T-cell (primary cell): ENCODE data around the gene DCTPP1. TPM values are rescaled to one million over a fixed set of nuclear protein-coding genes. Genes with fewer than 3 reads are reported as not detected.
A peak's percentile ranks its signal among the peaks of the same experiment; 100 is the strongest.

Experiments used
- ATAC-seq, 4 experiments: fragments of 200-7000 bp in 3 of 4; fragments of 150-1000 bp in 1 of 4; cut with Tn5 transposase; replicated peaks in 1 of 4; 1 replicate in 3 of 4; 2 replicates in 1 of 4; pipeline ENCODE4 v1.10.0; 2021; ENCODE audit warnings: moderate library complexity in 3 of 4, mild to moderate bottlenecking in 2 of 4, moderate number of reproducible peaks in 1 of 4
- CTCF ChIA-PET, 2 donors: fragments of 300-600 bp; sonication (Branson Sonifier 250); formaldehyde crosslinking; loops; one replicate each; lab custom pipeline; 2022; ENCODE audit warnings: antibody characterized with exemption in 2 of 2; lab: Charles Lee
- POLR2A ChIA-PET, 2 donors: fragments of 300-600 bp; sonication (Branson Sonifier 250); formaldehyde crosslinking; loops; one replicate each; lab custom pipeline; 2022; ENCODE audit warnings: antibody characterized with exemption in 2 of 2; lab: Charles Lee
- DNase-seq, 35 experiments: peaks; one replicate each; pipeline versions ENCODE4 v3.0.0 to v3.0.0-alpha.2; 2013 to 2023
- H3K27ac ChIP-seq: one replicate; pipeline ENCODE4 v1.5.1; 2013; ENCODE audit warnings: low read length
- H3K27me3 ChIP-seq, 2 experiments: replicated peaks in 1 of 2; 1 replicate in 1 of 2; 2 replicates in 1 of 2; pipeline versions ENCODE4 v1.6.1 to v1.7.0; 2013; ENCODE audit warnings: low read length in 1 of 2, mixed read lengths in 1 of 2; ENCODE audit not compliant: control insufficient read depth in 2 of 2, insufficient read depth in 2 of 2; ENCODE audit errors: extremely low read depth in 1 of 2
- H3K36me3 ChIP-seq, 2 donors: 1 replicate in 1 of 2; 2 replicates in 1 of 2; pipeline versions ENCODE4 v1.6.1 to v1.7.0; 2013; ENCODE audit warnings: low read length in 1 of 2; ENCODE audit not compliant: control insufficient read depth in 2 of 2, insufficient read depth in 1 of 2; ENCODE audit errors: extremely low read depth in 1 of 2
- H3K4me1 ChIP-seq, 2 experiments: 1 replicate in 1 of 2; 2 replicates in 1 of 2; pipeline versions ENCODE4 v1.6.1 to v1.7.0; 2013; ENCODE audit warnings: low read length in 2 of 2, mixed read lengths in 1 of 2; ENCODE audit not compliant: insufficient read depth in 2 of 2, control insufficient read depth in 1 of 2; ENCODE audit errors: extremely low read depth in 1 of 2
- H3K4me3 ChIP-seq, 2 donors: 1 replicate in 1 of 2; 2 replicates in 1 of 2; pipeline versions ENCODE4 v1.5.1 to v1.7.0; 2013; ENCODE audit warnings: mild to moderate bottlenecking in 2 of 2, low read length in 1 of 2, moderate library complexity in 1 of 2; ENCODE audit not compliant: control insufficient read depth in 1 of 2; ENCODE audit errors: extremely low read depth in 1 of 2
- H3K9me3 ChIP-seq: 2 replicates; pipeline ENCODE4 v1.7.0; 2013
- H3K27ac Mint-ChIP-seq, 2 donors: one replicate each; pipeline ENCODE4 v1.8.0; 2020 to 2021; ENCODE audit warnings: mild to moderate bottlenecking in 2 of 2, mixed read lengths in 2 of 2
- H3K27me3 Mint-ChIP-seq, 2 donors: one replicate each; pipeline ENCODE4 v1.8.0; 2021 to 2022; ENCODE audit warnings: mixed read lengths in 2 of 2
- H3K36me3 Mint-ChIP-seq: one replicate; pipeline ENCODE4 v1.8.0; 2021; ENCODE audit warnings: mixed read lengths
- H3K4me1 Mint-ChIP-seq, 3 donors: one replicate each; pipeline ENCODE4 v1.8.0; 2020 to 2022; ENCODE audit warnings: mixed read lengths in 3 of 3, mild to moderate bottlenecking in 1 of 3
- H3K4me3 Mint-ChIP-seq, 3 donors: one replicate each; pipeline ENCODE4 v1.8.0; 2020 to 2022; ENCODE audit warnings: mild to moderate bottlenecking in 3 of 3, mixed read lengths in 3 of 3, moderate library complexity in 3 of 3
- H3K9me3 Mint-ChIP-seq, 3 donors: one replicate each; pipeline ENCODE4 v1.8.0; 2020 to 2022; ENCODE audit warnings: mixed read lengths in 3 of 3
- WGBS: methylation state at CpG from one replicate; pipeline ENCODE4 v1.1.5; 2013; ENCODE audit warnings: missing lambda C conversion rate; ENCODE audit not compliant: insufficient coverage; 5-methylcytosine and 5-hydroxymethylcytosine counted together
- total RNA-seq, 35 experiments: library from RNA in 6 of 35; stranded (reverse) in 6 of 35; fragments of 120-200 nt in 1 of 35; gene quantifications; one replicate each; pipeline versions ENCODE4 v1.2.1 to v1.2.4 and lab custom pipeline; 2013 to 2026

Gene DCTPP1
- total RNA-seq, 5 donors from 2014 or later (not counting 1 experiment from before 2014, with no cell fraction given) = 11.2 to 30.6 (median 24.7) TPM

DNA sequence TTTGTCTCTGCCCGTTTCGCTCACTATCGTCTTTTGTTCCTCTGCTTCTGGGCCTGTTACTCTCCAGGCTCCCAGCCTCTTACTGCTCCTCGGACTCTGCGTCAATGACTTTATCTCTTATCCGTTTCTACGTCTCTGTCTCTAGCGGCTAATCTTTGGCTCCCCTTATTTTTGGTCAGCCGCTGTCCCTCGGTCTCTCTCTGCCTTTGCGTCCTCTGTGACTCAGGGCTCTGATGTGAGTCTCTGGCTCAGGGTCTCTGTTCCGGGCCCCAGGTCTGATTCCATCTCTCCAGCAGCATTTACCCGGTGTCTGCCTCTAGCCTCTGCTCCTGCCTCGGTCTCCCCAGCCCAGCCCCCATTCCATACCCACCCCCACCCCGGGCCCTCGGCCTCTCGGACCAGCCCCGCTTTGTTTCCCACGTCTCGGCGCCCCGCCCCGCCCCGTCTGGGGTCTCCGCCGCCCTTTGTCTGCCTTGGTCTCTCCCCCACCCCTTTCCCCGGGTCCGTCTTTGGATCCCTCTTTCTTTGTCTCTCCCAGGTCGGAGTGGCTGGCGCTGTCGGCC, 35.2 kb downstream of the DCTPP1 start:
- no peaks in the 10 kb centered on the region for H3K9me3 Mint-ChIP-seq

DNA sequence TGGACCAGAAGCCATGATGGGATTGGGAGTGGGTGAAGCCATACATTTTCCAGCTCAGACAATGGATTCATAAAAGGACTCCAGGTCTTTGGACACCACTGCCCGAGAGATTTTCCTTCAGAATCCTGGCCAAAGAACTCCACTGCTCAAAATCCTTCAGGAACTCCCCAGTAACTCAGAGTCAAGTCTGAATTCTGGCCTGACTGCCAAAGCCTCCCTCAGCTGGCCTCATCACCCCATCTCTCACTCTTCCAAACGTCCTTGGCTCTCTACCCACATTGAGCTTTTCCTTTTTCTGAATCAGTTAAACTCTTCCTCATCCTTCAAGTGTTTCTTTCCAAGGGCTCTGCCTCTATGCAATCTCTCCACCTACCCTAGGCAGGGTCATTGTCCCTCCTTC, 46.3 kb downstream of the DCTPP1 start:
- no peaks in the 10 kb centered on the region for H3K9me3 ChIP-seq
- ChIA-PET CTCF (interaction anchor here (0.7 to 1.4 kb wide), 3 partner anchors 26 to 682 kb away, joined by 4 to 9 read pairs (median 5); no protein-coding TSS in a partner anchor), POLR2A (interaction anchor here (0.6 to 1.4 kb wide), 3 partner anchors 12 to 27 kb away, joined by 4 to 6 read pairs (median 5); partner anchors contain the start of gene TBC1D10B (in 2 of the 2))
- no peak for DNase-seq
- peaks cover 26 to 63% of the 10 kb centered on the region in 2 experiments for H3K4me1 ChIP-seq
- Mint-ChIP-seq H3K9me3 (no peaks in the 10 kb centered on the region), H3K36me3 (peaks cover 5% of the 10 kb centered on the region), H3K27ac (peak overlapping the region; percentile 99 to 100), H3K4me3 (peak overlapping the region; percentile 80 to 100 (median 99)), H3K27me3 (no peaks in the 10 kb centered on the region), H3K4me1 (peaks cover 50 to 56% (median 55%) of the 10 kb centered on the region in 3 donors)
- no peak for ATAC-seq
- peaks cover 0 to 15% of the 10 kb centered on the region in 2 donors for H3K36me3 ChIP-seq
- H3K27ac ChIP-seq = peak overlapping the region; percentile 96
- no peaks in the 10 kb centered on the region for H3K27me3 ChIP-seq
- 90% methylated on average over 2 of the region's 2 CpGs for WGBS
- peak overlapping the region in 1 of 2 donors; percentile 72 for H3K4me3 ChIP-seq

More for the DNA sequence above, 35.2 kb downstream of the DCTPP1 start:
- ChIA-PET CTCF (interaction anchor here in 1 of 2 donors (0.7 to 1.9 kb wide), 4 partner anchors 15 to 157 kb away, joined by 3 to 8 read pairs (median 4); no protein-coding TSS in a partner anchor), POLR2A (interaction anchor here in 1 of 2 donors (0.6 kb wide), 1 partner anchor 8 kb away, joined by 3 read pairs; no protein-coding TSS in a partner anchor)
- peak overlapping the region; percentile 82 to 88 (median 83) for H3K4me3 Mint-ChIP-seq
- Histone ChIP-seq H3K27ac (peak overlapping the region; percentile 61), H3K27me3 (no peaks in the 10 kb centered on the region), H3K36me3 (peaks cover 2 to 18% of the 10 kb centered on the region in 2 donors), H3K4me3 (peak overlapping the region; percentile 67 to 69), H3K4me1 (peaks cover 9 to 51% of the 10 kb centered on the region in 2 experiments), H3K9me3 (no peaks in the 10 kb centered on the region)
- ATAC-seq = no peak
- DNase-seq = no peak
- H3K27ac Mint-ChIP-seq = peak overlapping the region; percentile 79 to 87
- H3K36me3 Mint-ChIP-seq = no peaks in the 10 kb centered on the region
- H3K4me1 Mint-ChIP-seq = peaks cover 22 to 34% (median 33%) of the 10 kb centered on the region in 3 donors
- no peaks in the 10 kb centered on the region for H3K27me3 Mint-ChIP-seq
- 45% methylated on average over 22 of the region's 31 CpGs for WGBS

DNA sequence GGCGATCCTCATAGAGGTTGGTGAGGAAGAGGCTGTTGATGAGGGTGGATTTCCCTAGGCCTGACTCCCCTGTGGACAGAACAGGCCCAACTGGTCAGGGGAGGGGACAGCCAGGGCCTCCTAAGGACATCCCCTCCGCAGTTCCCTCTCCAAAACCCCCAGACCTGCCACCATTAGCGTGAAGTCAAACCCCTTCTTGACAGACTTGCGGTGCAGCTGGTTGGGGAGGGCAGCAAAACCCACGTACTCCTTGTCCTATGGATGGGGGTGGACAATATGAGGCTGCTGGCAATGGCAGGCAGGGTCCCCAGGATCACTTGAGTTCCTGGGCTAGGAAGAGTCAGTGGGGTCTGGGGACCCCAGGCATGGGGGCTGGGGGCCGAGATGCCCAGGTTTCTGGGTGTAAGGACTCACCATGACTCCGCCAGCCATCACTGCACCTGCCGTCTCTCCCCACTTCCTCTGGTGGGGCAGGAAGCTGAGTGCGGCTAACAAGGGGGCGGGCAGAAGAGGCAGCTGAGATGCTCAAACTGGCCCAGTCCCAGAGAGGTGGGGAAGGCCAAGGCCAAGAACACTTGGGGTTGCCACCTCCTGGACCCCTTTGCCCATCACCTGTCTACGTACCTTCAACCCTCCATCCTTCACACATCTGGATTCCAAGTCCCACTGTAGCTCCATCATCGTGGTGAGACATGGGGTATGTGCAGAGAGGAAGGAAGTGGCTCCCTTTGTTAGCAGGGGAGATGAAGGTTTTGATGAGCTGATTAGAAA, 47.5 kb downstream of the DCTPP1 start, which contains the start of gene SEPTIN1:
Gene SEPTIN1 (minus strand): TSS at position 451 of the 771 bp plus-strand sequence. CDS start 19 bp downstream, at position 432.
- H3K27ac Mint-ChIP-seq = peak within 1 kb of the TSS; percentile 99 to 100
- peaks cover 8% of the 10 kb centered on the region for H3K36me3 Mint-ChIP-seq
- peak within 1 kb of the TSS; percentile 80 to 100 (median 99) for H3K4me3 Mint-ChIP-seq
- DNase-seq (peak; percentile 59 to 85 (median 74)), ATAC-seq (peak; percentile 37 to 47 (median 46))
- H3K36me3 ChIP-seq = peaks cover 0 to 15% of the 10 kb centered on the region in 2 donors
- peak within 1 kb of the TSS; percentile 96 for H3K27ac ChIP-seq
- peaks cover 26 to 74% of the 10 kb centered on the region in 2 experiments for H3K4me1 ChIP-seq
- H3K9me3 Mint-ChIP-seq = no peaks in the 10 kb centered on the region
- no peaks in the 10 kb centered on the region for H3K27me3 Mint-ChIP-seq
- peaks cover 63 to 65% (median 64%) of the 10 kb centered on the region in 3 donors for H3K4me1 Mint-ChIP-seq
- no peaks in the 10 kb centered on the region for H3K27me3 ChIP-seq
- peak within 1 kb of the TSS; percentile 72 for H3K4me3 ChIP-seq
- WGBS = 0% methylated on average over 3 of the region's 12 CpGs
- H3K9me3 ChIP-seq = no peaks in the 10 kb centered on the region
- POLR2A ChIA-PET = interaction anchor here (0.5 to 1.4 kb wide), 3 partner anchors 11 to 277 kb away, joined by 4 to 6 read pairs (median 5); partner anchors contain the start of gene TBC1D10B (in 2 of the 2)
- CTCF ChIA-PET = interaction anchor here in 1 of 2 donors (0.6 to 3.0 kb wide), 10 partner anchors 10 to 681 kb away, joined by 3 to 21 read pairs (median 5); partner anchors contain the start of genes DCTPP1, TBC1D10B and ZNF771

- Mint-ChIP-seq H3K27ac (peak overlapping the region; percentile 99 to 100), H3K9me3 (no peaks in the 10 kb centered on the region), H3K36me3 (peaks cover 8% of the 10 kb centered on the region), H3K4me1 (peaks cover 67 to 72% (median 72%) of the 10 kb centered on the region in 3 donors), H3K4me3 (peak overlapping the region; percentile 80 to 100 (median 99)), H3K27me3 (no peaks in the 10 kb centered on the region)
- Histone ChIP-seq H3K36me3 (peaks cover 0 to 15% of the 10 kb centered on the region in 2 donors), H3K4me3 (peak overlapping the region; percentile 72), H3K27ac (peak overlapping the region; percentile 96), H3K4me1 (peaks cover 28 to 82% of the 10 kb centered on the region in 2 experiments), H3K27me3 (no peaks in the 10 kb centered on the region), H3K9me3 (no peaks in the 10 kb centered on the region)
- 0% methylated on average over 1 of the region's 13 CpGs for WGBS
- ChIA-PET CTCF (interaction anchor here in 1 of 2 donors (1.3 to 3.0 kb wide), 3 partner anchors 10 to 238 kb away, joined by 5 to 21 read pairs (median 6); partner anchors contain the start of genes DCTPP1 and TBC1D10B), POLR2A (no interaction called here)
- DNase-seq = peak in 3 of 35 experiments; percentile 34 to 46 (median 39)
- ATAC-seq = no peak
These were observed 48.4 kb downstream of the DCTPP1 start for GRCh38 chr16:30381291-30382041.

- Mint-ChIP-seq H3K4me1 (peaks cover 67 to 74% (median 74%) of the 10 kb centered on the region in 3 donors), H3K4me3 (peak overlapping the region; percentile 80 to 100 (median 99)), H3K27ac (peak overlapping the region; percentile 99 to 100), H3K9me3 (no peaks in the 10 kb centered on the region), H3K36me3 (peaks cover 8% of the 10 kb centered on the region), H3K27me3 (no peaks in the 10 kb centered on the region)
- no peak overlapping the region for H3K4me3 ChIP-seq
- H3K4me1 ChIP-seq = peaks cover 28 to 87% of the 10 kb centered on the region in 2 experiments
- peak overlapping the region; percentile 96 for H3K27ac ChIP-seq
- no peaks in the 10 kb centered on the region for H3K9me3 ChIP-seq
- ATAC-seq (no peak), DNase-seq (no peak)
- peaks cover 0 to 19% of the 10 kb centered on the region in 2 donors for H3K36me3 ChIP-seq
- ChIA-PET CTCF (interaction anchor here in 1 of 2 donors (3.0 kb wide), 1 partner anchor 10 kb away, joined by 21 read pairs; the partner anchor contains the start of gene TBC1D10B), POLR2A (interaction anchor here in 1 of 2 donors (0.6 kb wide), 1 partner anchor 27 kb away, joined by 3 read pairs; no protein-coding TSS in a partner anchor)
- H3K27me3 ChIP-seq = no peaks in the 10 kb centered on the region
- 62% methylated on average over 4 of the region's 6 CpGs for WGBS
These were observed 49.0 kb downstream of the DCTPP1 start for GRCh38 chr16:30380803-30381208.
